Activated CD4-positive, alpha-beta T cell treated with anti-CD3 and anti-CD28 coated beads, Interleukin-2, amount 50 U/mL, for 4 hours (primary cell): Measurements from ENCODE around the gene RNF213.
"Not testable (repeated sequence)": the region's sequence is repeated elsewhere in the genome, so short reads cannot be mapped to it uniquely, and the experiment has no call there.

Experiments
- DNase-seq, 2 experiments: peaks; one replicate each; pipeline ENCODE4 v3.0.0-alpha.2; 2020

The RNF213 gene

GRCh38 chr17:80253631-80254395 is 6.8 kb upstream of the RNF213 start:
- no peak for DNase-seq

DNA sequence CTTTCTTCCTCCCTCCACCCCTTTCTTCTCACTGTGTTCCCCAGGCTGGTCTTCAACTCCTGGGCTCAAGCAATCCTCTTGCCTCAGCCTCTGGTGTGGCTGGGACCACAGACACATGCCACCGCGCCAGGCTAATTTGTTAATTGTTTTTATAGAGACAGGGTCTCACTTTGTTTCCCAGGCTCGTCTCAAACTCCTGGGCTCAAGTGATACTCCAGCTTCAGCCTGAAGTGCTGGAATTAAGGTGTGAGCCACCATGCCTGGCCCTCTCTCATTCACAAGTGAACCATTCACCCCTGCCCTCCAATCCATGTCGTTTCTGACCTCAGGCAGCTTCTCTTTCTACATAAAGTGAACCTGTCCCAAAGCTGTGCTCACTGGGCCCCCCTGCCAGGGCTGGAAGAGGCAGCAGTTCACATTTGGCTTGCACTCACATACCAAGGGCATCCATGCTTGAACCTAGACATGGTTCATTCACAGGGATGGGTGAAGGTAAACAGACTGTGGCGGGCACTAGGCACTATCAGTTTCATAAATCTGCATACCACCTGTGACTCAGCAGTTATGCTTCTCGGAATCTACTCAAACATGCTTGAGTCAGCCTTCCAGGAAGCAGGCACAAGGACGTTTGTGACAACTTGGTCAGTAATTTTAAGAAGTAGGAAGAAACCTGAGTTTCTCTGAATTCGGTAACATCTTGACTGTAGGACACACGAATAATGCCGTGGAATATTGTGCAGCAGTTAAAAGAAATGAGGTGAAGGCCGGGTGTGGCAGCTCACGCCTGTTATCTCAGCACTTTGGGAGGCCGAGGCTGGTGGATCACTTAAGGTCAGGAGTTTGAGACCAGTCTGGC is 6.0 kb upstream of the RNF213 start:
- DNase-seq = peak; percentile 57 to 61

DNA sequence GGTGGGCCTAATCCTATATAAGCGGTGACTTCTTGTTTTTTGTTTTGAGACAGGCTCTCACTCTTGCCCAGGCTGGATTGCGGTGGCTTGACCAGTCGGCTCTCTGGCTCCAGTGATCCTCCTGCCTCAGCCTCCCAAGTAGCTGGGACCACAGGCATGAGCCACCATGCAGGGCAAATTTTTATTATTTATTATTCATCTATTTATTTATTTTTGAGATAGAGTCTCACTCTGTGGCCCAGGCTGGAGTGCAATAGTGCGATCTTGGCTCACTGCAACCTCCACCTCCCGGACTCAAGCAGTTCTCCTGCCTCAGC is 4.7 kb upstream of the RNF213 start:
- no peak for DNase-seq

- no peak for DNase-seq
Observed at GRCh38 chr17:80257716-80258213, 2.9 kb upstream of the RNF213 start.

- DNase-seq = not testable (repeated sequence)
Observed at GRCh38 chr17:80258296-80258695, 2.4 kb upstream of the RNF213 start.

GRCh38 chr17:80259457-80260068 is 1.1 kb upstream of the RNF213 start:
- no peak for DNase-seq

DNA sequence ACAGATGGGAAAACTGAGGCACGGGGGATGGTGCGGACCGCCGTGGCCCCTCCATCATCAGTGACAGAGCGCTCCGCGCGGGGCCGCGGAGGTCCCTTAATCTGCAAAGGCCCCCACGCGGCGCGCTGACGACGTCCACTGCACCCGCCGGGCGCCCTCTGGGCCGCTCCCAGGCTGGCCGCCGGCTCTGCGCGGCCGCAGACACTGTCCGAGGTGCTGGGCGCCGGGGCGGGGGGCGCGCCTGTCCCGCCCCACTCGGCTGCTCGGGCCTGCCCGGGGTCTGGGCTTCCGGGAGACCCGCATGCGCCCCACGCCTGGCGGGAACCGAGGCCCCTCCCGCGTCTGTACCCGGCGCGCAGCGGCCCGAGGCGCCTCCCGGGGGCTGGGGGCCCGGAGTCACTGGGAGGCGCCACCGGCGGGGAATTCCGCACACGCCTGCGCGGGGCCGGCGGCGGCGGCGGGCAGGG is 550 bp upstream of the RNF213 start:
- peak; percentile 64 to 74 for DNase-seq

DNA sequence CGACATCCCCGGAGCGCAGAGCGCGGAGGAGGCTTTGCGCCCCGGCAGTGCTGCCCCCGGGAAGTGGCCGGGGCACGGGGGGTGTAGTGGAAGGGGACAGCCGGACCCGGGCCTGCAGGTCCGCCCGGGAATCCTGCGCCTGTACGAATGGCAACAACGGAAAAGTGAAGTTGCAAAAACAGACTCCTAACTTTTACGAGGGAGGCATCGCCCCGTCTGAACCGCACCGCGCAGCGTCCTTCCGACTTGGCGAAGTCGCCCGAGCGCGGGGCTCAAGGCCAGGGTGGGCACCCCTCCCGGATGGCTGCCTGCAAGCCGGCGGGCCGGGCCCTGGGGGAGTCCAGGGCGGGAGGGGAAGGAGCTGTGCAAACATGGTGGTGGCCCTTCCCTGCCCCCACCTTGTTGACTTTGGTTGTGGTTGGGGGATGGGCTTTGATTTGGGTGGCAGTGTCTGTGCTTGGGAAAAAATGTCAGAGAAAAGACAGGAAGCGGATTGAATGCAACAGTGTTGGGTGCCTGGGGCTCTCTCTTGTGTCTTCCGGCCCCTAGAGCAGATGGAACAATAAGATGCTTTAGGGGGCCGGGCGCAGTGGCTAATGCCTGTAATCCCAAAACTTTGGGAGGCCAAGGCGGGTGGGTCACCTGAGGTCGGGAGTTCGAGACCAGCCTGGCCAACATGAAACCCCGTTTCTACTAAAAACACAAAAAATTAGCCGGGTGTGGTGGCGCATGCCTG is 675 bp downstream of the RNF213 start:
- DNase-seq = peak; percentile 45 to 55

GRCh38 chr17:80261895-80262279 is 1.2 kb downstream of the RNF213 start:
- DNase-seq = no peak

- DNase-seq = no peak
Observed at GRCh38 chr17:80262291-80262690, 1.6 kb downstream of the RNF213 start.

GRCh38 chr17:80262775-80263244 is 2.2 kb downstream of the RNF213 start:
- no peak for DNase-seq

DNA sequence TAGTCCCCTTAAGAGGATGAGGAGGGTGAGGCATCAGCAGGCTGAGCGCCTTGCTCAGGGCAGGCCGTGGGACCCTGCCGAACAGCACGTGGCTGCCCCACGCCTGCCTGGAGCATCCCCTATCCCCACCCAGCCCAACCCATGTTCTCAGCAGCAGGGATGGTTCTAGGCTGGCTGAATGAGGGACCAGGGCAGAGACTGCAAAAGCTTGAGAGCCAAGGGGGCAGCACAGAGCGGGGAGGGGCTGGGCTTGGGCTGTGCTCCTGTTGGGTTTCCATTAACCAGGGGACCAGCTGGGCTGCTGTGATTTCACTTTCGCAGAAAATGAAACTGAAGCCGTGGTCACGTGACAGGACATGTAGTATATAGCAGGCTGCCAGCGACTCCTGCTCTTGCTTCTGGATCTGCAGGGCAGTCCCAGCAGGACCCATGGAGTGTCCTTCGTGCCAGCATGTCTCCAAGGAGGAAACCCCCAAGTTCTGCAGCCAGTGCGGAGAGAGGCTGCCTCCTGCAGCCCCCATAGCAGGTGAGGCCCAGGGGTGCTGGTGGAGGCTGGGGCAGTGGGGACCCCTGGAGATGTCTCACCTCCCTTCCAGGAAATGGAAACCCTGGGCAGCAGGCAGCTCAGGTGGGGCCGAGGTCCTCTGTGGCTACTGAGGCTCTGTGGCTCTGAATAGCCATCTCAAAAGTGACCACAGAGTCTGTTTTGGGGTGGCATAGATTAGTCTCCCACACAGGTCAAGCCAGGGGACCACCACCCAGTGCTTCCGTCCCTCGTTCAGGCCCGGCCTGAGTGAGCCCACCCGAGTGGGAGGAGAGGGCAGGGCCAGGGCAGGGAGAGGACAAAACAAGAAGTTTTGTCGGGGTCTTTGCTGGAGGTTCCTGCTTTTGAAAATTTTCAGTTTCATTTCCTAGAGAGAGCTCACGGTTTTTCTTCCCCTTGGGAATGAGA is 2.9 kb downstream of the RNF213 start:
- peak; percentile 82 to 84 for DNase-seq

DNA sequence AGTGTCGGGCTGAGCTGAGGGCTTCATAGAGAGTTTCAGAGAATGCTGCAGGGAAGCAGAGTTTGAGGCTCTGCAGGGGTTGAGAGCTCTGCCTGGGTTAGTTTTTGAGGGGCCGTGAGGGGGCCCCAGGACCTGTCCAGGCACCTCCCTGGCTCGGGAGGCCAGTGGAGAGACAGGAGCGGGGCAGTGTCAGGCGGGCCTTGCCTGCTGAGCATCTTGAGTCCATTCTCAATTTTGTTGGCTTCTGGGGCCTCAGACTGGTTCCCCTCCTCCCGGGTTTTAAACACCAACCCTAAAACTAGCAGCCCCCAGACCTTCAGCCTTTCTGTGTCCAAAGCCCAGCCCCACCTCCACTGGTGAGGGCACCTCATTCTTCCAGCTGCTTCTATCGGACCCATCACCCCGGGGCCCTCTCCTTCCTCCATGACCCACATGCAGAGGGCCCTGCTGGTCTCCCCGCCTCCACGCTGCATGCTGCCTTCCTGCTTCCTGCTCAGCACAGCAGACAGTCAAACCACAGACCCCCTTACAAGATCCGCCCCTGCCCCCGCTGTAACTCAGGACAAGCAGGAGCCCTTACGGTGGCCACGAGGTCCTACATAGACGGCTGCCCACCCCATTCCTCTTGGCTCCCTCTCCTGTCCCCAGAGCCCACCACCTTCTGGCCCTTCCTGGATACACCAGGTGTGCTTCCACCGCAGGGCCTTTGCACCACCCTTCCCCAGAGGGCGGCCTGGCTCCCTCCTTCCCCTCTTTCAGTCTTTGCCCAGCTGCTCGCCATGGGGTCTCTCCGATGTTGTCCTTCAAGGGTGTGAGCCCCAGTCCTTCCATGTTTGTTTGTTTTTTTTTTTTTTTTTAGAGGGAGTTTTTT is 3.8 kb downstream of the RNF213 start:
- DNase-seq = peak; percentile 45 to 48

GRCh38 chr17:80265205-80266068 is 4.8 kb downstream of the RNF213 start:
- DNase-seq = peak; percentile 50 to 56

GRCh38 chr17:80267391-80267790 is 6.7 kb downstream of the RNF213 start:
- no peak for DNase-seq

DNA sequence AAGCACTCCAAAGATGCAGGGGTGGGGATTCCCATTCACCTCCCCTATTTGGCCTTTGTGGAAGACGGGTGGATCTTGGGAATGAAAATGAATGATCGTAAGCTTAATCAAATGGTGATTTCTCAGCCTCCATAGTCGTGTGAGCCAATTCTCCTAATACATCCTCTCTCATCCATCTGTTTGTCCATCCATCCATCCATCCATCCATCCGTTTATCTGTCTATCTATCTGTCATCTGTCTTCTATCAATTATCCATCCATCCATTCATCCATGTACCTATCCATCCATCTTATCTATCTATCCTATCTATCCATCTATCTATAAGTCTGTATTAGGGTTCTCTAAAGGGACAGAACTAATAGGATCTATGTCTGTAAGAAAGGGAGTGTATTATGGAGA is 7.8 kb downstream of the RNF213 start:
- no peak for DNase-seq

DNA sequence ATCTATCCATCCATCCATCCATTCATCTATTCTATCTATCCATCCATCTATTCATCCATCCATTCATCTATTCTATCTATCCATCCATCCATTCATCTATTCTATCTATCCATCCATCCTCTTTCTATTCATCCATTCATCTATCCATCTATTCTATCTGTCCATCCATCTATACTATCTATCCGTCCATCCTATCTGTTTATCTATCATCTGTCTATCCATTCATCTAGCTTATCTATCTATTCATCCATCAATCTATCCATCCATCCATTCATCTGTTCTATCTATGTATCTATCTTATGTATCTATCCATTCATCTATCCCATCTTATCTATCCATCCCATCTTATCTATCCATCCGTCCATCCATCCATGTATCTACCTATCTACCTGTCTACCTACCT is 8.8 kb downstream of the RNF213 start:
- DNase-seq = no peak

GRCh38 chr17:80270104-80270503 is 9.5 kb downstream of the RNF213 start:
- DNase-seq = no peak

GRCh38 chr17:80270836-80271235 is 10.2 kb downstream of the RNF213 start:
- peak; percentile 31 to 47 for DNase-seq
